GM12891 (cell line): ENCODE data around the gene SYTL4.

Source experiments
- PAX5 ChIP-seq: IDR thresholded peaks from 2 replicates; pipeline ENCODE4 v1.6.1; 2011; ENCODE audit warnings: low read length, moderate library complexity, mild to moderate bottlenecking; ENCODE audit not compliant: insufficient read depth, severe bottlenecking
- POLR2A ChIP-seq: IDR thresholded peaks from 2 replicates; pipeline ENCODE4 v1.6.1; 2011; ENCODE audit warnings: low read depth, low read length, control low read depth
- POLR2AphosphoS5 ChIP-seq: IDR thresholded peaks from 2 replicates; pipeline ENCODE4 v1.6.1; 2011; ENCODE audit warnings: low read depth, low read length, control low read depth

GRCh38 chrX:100658941-100659381, 73.0 kb downstream of the SYTL4 start:
- TF ChIP-seq POLR2AphosphoS5 (no peak), POLR2A (no peak), PAX5 (no peak)
